RWPE1 (cell line): ENCODE results near the gene MTUS2.

Source experiments
- CTCF ChIA-PET: fragments of 350-600 bp; sonication (Branson Sonifier 250); formaldehyde crosslinking; extraction: SDS; loops from one replicate; lab custom pipeline; 2021; lab: Yijun Ruan, JAX
- POLR2A ChIA-PET: fragments of 400-600 bp; formaldehyde crosslinking; extraction: SDS; loops from one replicate; lab custom pipeline; 2020; ENCODE audit warnings: antibody characterized with exemption; ENCODE audit not compliant: low non-redundant PET; lab: Yijun Ruan, JAX
- DNase-seq: peaks from one replicate; pipeline ENCODE4 v3.0.0; 2012; ENCODE audit warnings: low spot score
- H3K27ac ChIP-seq: fragments of 450-650 bp; 2 replicates; pipeline ENCODE4 v1.5.1; 2017
- TF ChIP-seq, protein P1 (sequence below): fragments of 450-650 bp; conservative IDR thresholded peaks from 2 replicates; pipeline ENCODE4 v1.5.1; 2017; ENCODE audit warnings: low read depth, mild to moderate bottlenecking

The MTUS2 gene

GRCh38 chr13:28955264-28955966 is 135.3 kb downstream of the MTUS2 start:
- POLR2A ChIA-PET = no interaction called here
- DNase-seq = no peak
- CTCF ChIA-PET = no interaction called here
- TF ChIP-seq, protein P1, sequence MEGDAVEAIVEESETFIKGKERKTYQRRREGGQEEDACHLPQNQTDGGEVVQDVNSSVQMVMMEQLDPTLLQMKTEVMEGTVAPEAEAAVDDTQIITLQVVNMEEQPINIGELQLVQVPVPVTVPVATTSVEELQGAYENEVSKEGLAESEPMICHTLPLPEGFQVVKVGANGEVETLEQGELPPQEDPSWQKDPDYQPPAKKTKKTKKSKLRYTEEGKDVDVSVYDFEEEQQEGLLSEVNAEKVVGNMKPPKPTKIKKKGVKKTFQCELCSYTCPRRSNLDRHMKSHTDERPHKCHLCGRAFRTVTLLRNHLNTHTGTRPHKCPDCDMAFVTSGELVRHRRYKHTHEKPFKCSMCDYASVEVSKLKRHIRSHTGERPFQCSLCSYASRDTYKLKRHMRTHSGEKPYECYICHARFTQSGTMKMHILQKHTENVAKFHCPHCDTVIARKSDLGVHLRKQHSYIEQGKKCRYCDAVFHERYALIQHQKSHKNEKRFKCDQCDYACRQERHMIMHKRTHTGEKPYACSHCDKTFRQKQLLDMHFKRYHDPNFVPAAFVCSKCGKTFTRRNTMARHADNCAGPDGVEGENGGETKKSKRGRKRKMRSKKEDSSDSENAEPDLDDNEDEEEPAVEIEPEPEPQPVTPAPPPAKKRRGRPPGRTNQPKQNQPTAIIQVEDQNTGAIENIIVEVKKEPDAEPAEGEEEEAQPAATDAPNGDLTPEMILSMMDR = no peak
- no peak overlapping the region for H3K27ac ChIP-seq

GRCh38 chr13:28958018-28958417 is 137.9 kb downstream of the MTUS2 start:
- DNase-seq = no peak
- no peak overlapping the region for H3K27ac ChIP-seq
- ChIA-PET CTCF (no interaction called here), POLR2A (no interaction called here)
- TF ChIP-seq, protein P1 = no peak

- H3K27ac ChIP-seq = no peak overlapping the region
- TF ChIP-seq, protein P1 = no peak
- DNase-seq = no peak
- ChIA-PET POLR2A (no interaction called here), CTCF (no interaction called here)
Measured at GRCh38 chr13:28958441-28958840, 138.3 kb downstream of the MTUS2 start.

DNA sequence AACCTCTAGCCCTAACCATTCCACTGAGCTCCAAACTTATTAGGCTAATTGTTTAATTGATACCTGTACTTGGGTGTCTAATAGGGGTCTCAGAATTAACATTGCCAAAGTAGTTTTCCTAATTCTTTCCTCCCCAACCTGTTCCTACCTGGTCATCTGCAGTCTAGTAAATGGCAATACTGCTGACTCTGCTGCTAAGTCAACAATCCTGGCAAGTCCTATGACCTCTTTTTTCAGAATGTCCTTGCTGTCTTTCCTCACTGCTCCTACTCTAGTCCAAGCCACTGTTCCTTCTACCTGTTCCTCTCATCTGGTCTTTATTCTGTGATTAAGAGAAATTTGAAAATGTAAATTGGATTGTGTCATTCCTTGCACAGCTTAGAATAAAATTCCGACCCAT is 143.9 kb downstream of the MTUS2 start:
- DNase-seq = no peak
- ChIA-PET CTCF (no interaction called here), POLR2A (no interaction called here)
- TF ChIP-seq, protein P1 = no peak
- H3K27ac ChIP-seq = no peak overlapping the region

DNA sequence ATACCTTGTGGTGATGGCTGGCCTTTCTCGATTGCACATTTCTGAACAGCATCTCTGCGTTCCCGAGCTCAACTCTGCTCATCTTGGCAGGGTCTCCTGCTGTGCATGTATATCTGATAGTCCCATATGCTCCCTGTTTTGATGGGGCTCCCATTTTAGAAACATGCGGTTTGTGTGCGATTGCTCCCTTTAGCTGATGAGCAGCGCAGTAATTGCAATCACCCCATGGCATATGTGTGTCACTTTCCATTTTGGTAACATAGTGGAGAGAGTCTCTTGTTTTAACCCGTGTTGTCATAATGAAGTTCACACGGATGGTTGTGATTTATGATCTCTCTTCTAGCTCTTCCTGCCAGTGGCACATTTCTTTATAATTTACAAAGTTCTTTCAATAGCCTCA is 144.7 kb downstream of the MTUS2 start:
- ChIA-PET CTCF (no interaction called here), POLR2A (no interaction called here)
- TF ChIP-seq, protein P1 = no peak
- no peak for DNase-seq
- no peak overlapping the region for H3K27ac ChIP-seq

DNA sequence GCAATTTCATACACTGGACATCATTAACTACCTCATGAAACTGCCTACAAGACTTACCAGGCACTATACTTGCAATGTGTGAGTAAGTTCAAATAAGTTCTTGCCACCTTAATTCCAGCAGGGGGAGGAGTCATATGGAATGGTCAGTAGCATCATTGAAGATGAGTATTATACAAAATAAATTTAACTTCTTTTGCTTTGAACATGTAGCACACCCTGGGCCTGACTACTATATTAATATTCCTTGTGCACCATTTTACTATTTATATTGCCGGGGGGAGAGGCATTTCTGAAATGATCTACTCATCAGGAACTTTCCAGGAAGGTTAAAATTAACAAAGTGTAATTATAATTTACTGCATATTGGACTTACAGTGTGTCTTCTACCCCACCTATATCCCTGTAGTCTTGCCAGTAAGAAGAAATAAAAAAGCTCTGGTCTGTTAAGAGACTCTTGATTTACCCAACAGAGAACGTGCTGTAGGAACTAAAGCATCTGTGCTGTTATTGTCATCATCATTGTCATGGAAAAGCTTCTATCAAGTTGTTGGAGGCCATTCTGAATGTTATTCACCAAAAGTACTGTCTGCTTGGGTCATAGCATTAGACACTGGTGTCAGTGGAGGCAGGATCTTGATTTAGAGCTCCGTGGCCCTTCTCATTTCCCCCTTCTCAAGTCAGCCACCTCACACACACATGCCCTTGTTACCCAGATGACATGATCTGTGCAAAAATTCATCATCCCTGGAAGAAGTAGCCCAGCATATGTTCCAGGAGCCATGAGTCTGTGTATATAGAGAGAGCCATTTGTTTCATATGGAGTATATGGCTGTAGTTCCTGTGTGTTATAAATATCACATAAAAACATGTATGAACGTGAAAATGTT is 147.1 kb downstream of the MTUS2 start:
- DNase-seq = no peak
- TF ChIP-seq, protein P1 = no peak
- no peak overlapping the region for H3K27ac ChIP-seq
- ChIA-PET POLR2A (no interaction called here), CTCF (interaction anchor here (0.6 to 0.7 kb wide), 2 partner anchors 46 to 503 kb away, joined by 3 to 5 read pairs; no protein-coding TSS in a partner anchor)
